ENCODE measurements around the gene SMCHD1. TPM values are rescaled to one million over a fixed set of nuclear protein-coding genes. Genes with fewer than 3 reads are reported as not detected.

SMCHD1 gene
- total and polyA plus RNA-seq, 2 experiments from 2014 or later = 13.0 to 63.9 TPM

- DNase-seq (ENCODE audit: low spot score) = no peak
- peaks cover 30% of the 10 kb centered on the region for H3K79me2 ChIP-seq
- H2AFZ ChIP-seq = no peak overlapping the region
- no peaks in the 10 kb centered on the region for H4K20me1 ChIP-seq (ENCODE audit: insufficient read depth, poor library complexity, severe bottlenecking)
- TF ChIP-seq CTCF (IDR thresholded peaks at IDR 0.05; ENCODE audit: poor library complexity) = no peak
- TF ChIP-seq EZH2 (IDR thresholded peaks at IDR 0.05; ENCODE audit: borderline replicate concordance) = no peak
- TF ChIP-seq EZH2phosphoT487 (IDR thresholded peaks at IDR 0.05; ENCODE audit: low read depth, severe bottlenecking, unreplicated experiment) = no peak
- H3K9me2 ChIP-seq (replicated peaks; ENCODE audit: insufficient read depth) = no peaks in the 10 kb centered on the region
- no peak overlapping the region for H3K27ac ChIP-seq
- no peaks in the 10 kb centered on the region for H3K36me3 ChIP-seq (replicated peaks; ENCODE audit: insufficient read depth, low read depth)
- H3K4me1 ChIP-seq (ENCODE audit: insufficient read depth) = no peaks in the 10 kb centered on the region
- 91% methylated on average over 3 of the region's 3 CpGs for WGBS (ENCODE audit: low lambda C conversion rate, missing lambda C conversion rate)
- no peak overlapping the region for H3K4me2 ChIP-seq
- no peak overlapping the region for H3K4me3 ChIP-seq
- H3K9me3 ChIP-seq (ENCODE audit: low read depth) = no peaks in the 10 kb centered on the region
- no peaks in the 10 kb centered on the region for H3K27me3 ChIP-seq
These were observed 60.5 kb downstream of the SMCHD1 start for GRCh38 chr18:2715990-2716389.

- no peaks in the 10 kb centered on the region for H3K4me1 ChIP-seq (ENCODE audit: insufficient read depth)
- no peak overlapping the region for H3K4me2 ChIP-seq
- no peak overlapping the region for H3K4me3 ChIP-seq
- peaks cover 30% of the 10 kb centered on the region for H3K79me2 ChIP-seq
- no peak for DNase-seq (ENCODE audit: low spot score)
- no peak for TF ChIP-seq EZH2phosphoT487 (IDR thresholded peaks at IDR 0.05; ENCODE audit: low read depth, severe bottlenecking, unreplicated experiment)
- H3K9me3 ChIP-seq (ENCODE audit: low read depth) = no peaks in the 10 kb centered on the region
- no peaks in the 10 kb centered on the region for H3K36me3 ChIP-seq (replicated peaks; ENCODE audit: insufficient read depth, low read depth)
- H3K9me2 ChIP-seq (replicated peaks; ENCODE audit: insufficient read depth) = no peaks in the 10 kb centered on the region
- WGBS (ENCODE audit: low lambda C conversion rate, missing lambda C conversion rate) = 96% methylated on average over 6 of the region's 6 CpGs
- no peak overlapping the region for H2AFZ ChIP-seq
- H3K27ac ChIP-seq = no peak overlapping the region
- no peaks in the 10 kb centered on the region for H4K20me1 ChIP-seq (ENCODE audit: insufficient read depth, poor library complexity, severe bottlenecking)
- no peaks in the 10 kb centered on the region for H3K27me3 ChIP-seq
These were observed 61.1 kb downstream of the SMCHD1 start for GRCh38 chr18:2716394-2717326.

- H3K79me2 ChIP-seq = peaks cover 31% of the 10 kb centered on the region
- no peaks in the 10 kb centered on the region for H3K9me2 ChIP-seq (replicated peaks; ENCODE audit: insufficient read depth)
- DNase-seq (ENCODE audit: low spot score) = no peak
- H3K27ac ChIP-seq = no peak overlapping the region
- no peaks in the 10 kb centered on the region for H3K36me3 ChIP-seq (replicated peaks; ENCODE audit: insufficient read depth, low read depth)
- H3K4me3 ChIP-seq = no peak overlapping the region
- TF ChIP-seq EZH2phosphoT487 (IDR thresholded peaks at IDR 0.05; ENCODE audit: low read depth, severe bottlenecking, unreplicated experiment) = no peak
- no peak for TF ChIP-seq EZH2 (IDR thresholded peaks at IDR 0.05; ENCODE audit: borderline replicate concordance)
- H2AFZ ChIP-seq = no peak overlapping the region
- no peaks in the 10 kb centered on the region for H3K9me3 ChIP-seq (ENCODE audit: low read depth)
- no peaks in the 10 kb centered on the region for H3K4me1 ChIP-seq (ENCODE audit: insufficient read depth)
- H4K20me1 ChIP-seq (ENCODE audit: insufficient read depth, poor library complexity, severe bottlenecking) = no peaks in the 10 kb centered on the region
- 98% methylated on average over 5 of the region's 5 CpGs for WGBS (ENCODE audit: low lambda C conversion rate, missing lambda C conversion rate)
- no peaks in the 10 kb centered on the region for H3K27me3 ChIP-seq
- H3K4me2 ChIP-seq = no peak overlapping the region
These were observed 61.9 kb downstream of the SMCHD1 start for GRCh38 chr18:2717407-2717806.

GRCh38 chr18:2719040-2719439 is 63.5 kb downstream of the SMCHD1 start:
- no peaks in the 10 kb centered on the region for H4K20me1 ChIP-seq (ENCODE audit: insufficient read depth, poor library complexity, severe bottlenecking)
- no peak overlapping the region for H3K27ac ChIP-seq
- H3K36me3 ChIP-seq (replicated peaks; ENCODE audit: insufficient read depth, low read depth) = no peaks in the 10 kb centered on the region
- 100% methylated on average over 2 of the region's 2 CpGs for WGBS (ENCODE audit: low lambda C conversion rate, missing lambda C conversion rate)
- H3K9me2 ChIP-seq (replicated peaks; ENCODE audit: insufficient read depth) = no peaks in the 10 kb centered on the region
- TF ChIP-seq EZH2 (IDR thresholded peaks at IDR 0.05; ENCODE audit: borderline replicate concordance) (no peak), EZH2phosphoT487 (IDR thresholded peaks at IDR 0.05; ENCODE audit: low read depth, severe bottlenecking, unreplicated experiment) (no peak), CTCF (IDR thresholded peaks at IDR 0.05; ENCODE audit: poor library complexity) (no peak)
- H3K27me3 ChIP-seq = no peaks in the 10 kb centered on the region
- no peak overlapping the region for H2AFZ ChIP-seq
- H3K4me2 ChIP-seq = no peak overlapping the region
- H3K4me3 ChIP-seq = no peak overlapping the region
- no peaks in the 10 kb centered on the region for H3K4me1 ChIP-seq (ENCODE audit: insufficient read depth)
- H3K9me3 ChIP-seq (ENCODE audit: low read depth) = no peaks in the 10 kb centered on the region
- DNase-seq (ENCODE audit: low spot score) = no peak
- peaks cover 20% of the 10 kb centered on the region for H3K79me2 ChIP-seq

All from hepatocyte (in vitro differentiated cells).